Vagina (tissue), 2 donors: ENCODE results near the gene NFASC.

Source experiments
- CTCF ChIP-seq, 3 experiments: fragments of 450-650 bp in 2 of 3; fragments of 200-600 bp in 1 of 3; sonication (generic) in 1 of 3; IDR thresholded peaks; one replicate each; pipeline ENCODE4 v1.5.1; 2017 to 2019; ENCODE audit warnings: antibody characterized with exemption in 3 of 3, mild to moderate bottlenecking in 2 of 3, moderate library complexity in 2 of 3
- POLR2A ChIP-seq, 2 donors: fragments of 450-650 bp; IDR thresholded peaks; one replicate each; pipeline ENCODE4 v1.6.1; 2017; ENCODE audit warnings: antibody characterized with exemption in 2 of 2, mild to moderate bottlenecking in 2 of 2, moderate library complexity in 2 of 2
- POLR2AphosphoS5 ChIP-seq, 2 donors: sonication (generic); formaldehyde crosslinking; IDR thresholded peaks; one replicate each; pipeline ENCODE4 v1.9.0; 2017; ENCODE audit warnings: antibody characterized with exemption in 2 of 2, mild to moderate bottlenecking in 2 of 2, low read depth in 1 of 2; ENCODE audit not compliant: insufficient read depth in 1 of 2

DNA sequence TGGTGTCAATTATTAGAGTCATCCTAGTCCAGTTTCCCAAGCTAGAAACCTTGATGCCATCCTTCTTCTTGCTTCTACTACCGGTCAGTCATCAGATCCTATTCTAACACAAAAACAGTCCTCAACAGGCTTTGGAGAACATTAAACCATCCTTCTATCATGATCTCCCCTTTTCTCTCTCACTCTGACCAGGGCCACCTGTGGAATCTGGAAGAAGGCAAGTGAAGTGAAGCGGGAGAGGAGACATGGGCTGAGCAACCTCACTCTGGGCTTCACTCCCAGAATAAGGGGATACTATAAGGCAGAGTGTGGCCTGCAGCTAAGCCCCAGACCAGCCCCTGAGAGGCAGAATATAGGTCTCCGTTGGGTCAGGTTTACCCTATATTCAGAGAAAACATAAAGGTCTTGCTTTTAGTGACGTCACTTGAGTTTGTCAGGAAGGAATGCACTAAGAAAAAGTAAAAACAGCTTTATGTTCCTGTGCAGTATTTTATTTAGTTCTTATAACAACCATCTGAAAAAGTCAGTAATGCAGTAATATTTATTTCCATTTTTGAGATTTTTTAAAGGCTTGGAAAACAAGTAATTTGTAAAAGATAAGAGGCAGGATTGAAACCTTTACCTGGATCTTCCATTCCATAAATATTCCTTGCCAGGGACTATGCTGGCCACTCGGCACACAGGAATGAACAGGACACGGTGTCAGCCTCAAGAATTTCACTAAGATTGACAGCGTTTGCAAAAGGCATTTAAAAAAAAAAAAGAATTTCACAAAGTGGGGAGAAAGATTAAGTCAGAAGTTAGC is 61.3 kb downstream of the NFASC start:
- TF ChIP-seq CTCF (IDR thresholded peaks at IDR 0.05) (no peak), POLR2A (IDR thresholded peaks at IDR 0.05) (no peak), POLR2AphosphoS5 (IDR thresholded peaks at IDR 0.05; ENCODE audit: insufficient read depth in 1 of 2, low read depth in 1 of 2) (no peak)
